Measurements from ENCODE around the gene FAM47E.

The FAM47E gene

GRCh38 chr4:76251441-76252270, at the start of gene FAM47E:
TSS of gene FAM47E (plus strand) at chr4:76251721. CDS start at chr4:76251747, 26 bp downstream.
- peak within 1 kb of the TSS; percentile 45 for H3K4me3 ChIP-seq (ENCODE audit: low read length)
- DNase-seq (ENCODE audit: low read depth): peak; percentile 41
- no peak for TF ChIP-seq CTCF (IDR thresholded peaks at IDR 0.05; ENCODE audit: insufficient read depth, low read depth, low read length, missing control alignments)

GRCh38 chr4:76203541-76203940, 48.0 kb upstream of the FAM47E start:
- no peak overlapping the region for H3K4me3 ChIP-seq (ENCODE audit: low read length)
- DNase-seq (ENCODE audit: low read depth): no peak
- TF ChIP-seq CTCF (IDR thresholded peaks at IDR 0.05; ENCODE audit: insufficient read depth, low read depth, low read length, missing control alignments): no peak

- H3K4me3 ChIP-seq (ENCODE audit: low read length): no peak overlapping the region
- no peak for TF ChIP-seq CTCF (IDR thresholded peaks at IDR 0.05; ENCODE audit: insufficient read depth, low read depth, low read length, missing control alignments)
- no peak for DNase-seq (ENCODE audit: low read depth)
These were observed 46.6 kb upstream of the FAM47E start for GRCh38 chr4:76204936-76205335.

GRCh38 chr4:76205476-76205875, 46.0 kb upstream of the FAM47E start:
- no peak for TF ChIP-seq CTCF (IDR thresholded peaks at IDR 0.05; ENCODE audit: insufficient read depth, low read depth, low read length, missing control alignments)
- H3K4me3 ChIP-seq (ENCODE audit: low read length): no peak overlapping the region
- no peak for DNase-seq (ENCODE audit: low read depth)

GRCh38 chr4:76206222-76206942, 45.1 kb upstream of the FAM47E start:
- no peak for DNase-seq (ENCODE audit: low read depth)
- H3K4me3 ChIP-seq (ENCODE audit: low read length): no peak overlapping the region

GRCh38 chr4:76207549-76207948, 44.0 kb upstream of the FAM47E start:
- TF ChIP-seq CTCF (IDR thresholded peaks at IDR 0.05; ENCODE audit: insufficient read depth, low read depth, low read length, missing control alignments): no peak
- no peak for DNase-seq (ENCODE audit: low read depth)
- no peak overlapping the region for H3K4me3 ChIP-seq (ENCODE audit: low read length)

More at GRCh38 chr4:76206222-76206942, 45.1 kb upstream of the FAM47E start:
- no peak for TF ChIP-seq CTCF (IDR thresholded peaks at IDR 0.05; ENCODE audit: insufficient read depth, low read depth, low read length, missing control alignments)

Measured in epithelial cell of esophagus (primary cell).